HG02870 (cell line): Measurements from ENCODE around the gene IFITM2.
"Not testable (repeated sequence)": the region's sequence is repeated elsewhere in the genome, so short reads cannot be mapped to it uniquely, and the experiment has no call there.

Source experiments
- ATAC-seq: cut with Tn5 transposase; IDR thresholded peaks from one replicate; pipeline ENCODE4 v1.9.1; 2021; ENCODE audit warnings: mild to moderate bottlenecking, moderate library complexity; ENCODE audit not compliant: unreplicated experiment

Gene IFITM2

GRCh38 chr11:281486-282161, 26.0 kb upstream of the IFITM2 start:
- no peak for ATAC-seq

- ATAC-seq = no peak
Measured at GRCh38 chr11:282171-282570, 25.4 kb upstream of the IFITM2 start.

GRCh38 chr11:282630-283360, 24.8 kb upstream of the IFITM2 start:
- no peak for ATAC-seq

GRCh38 chr11:283405-284104, 24.1 kb upstream of the IFITM2 start:
- ATAC-seq = no peak

GRCh38 chr11:284105-285020, 23.3 kb upstream of the IFITM2 start:
- ATAC-seq = no peak

- ATAC-seq = no peak
Measured at GRCh38 chr11:285021-285893, 22.4 kb upstream of the IFITM2 start.

GRCh38 chr11:285894-286220, 21.8 kb upstream of the IFITM2 start:
- no peak for ATAC-seq

- ATAC-seq = not testable (repeated sequence)
Measured at GRCh38 chr11:286977-287820, 20.4 kb upstream of the IFITM2 start.

GRCh38 chr11:287821-288477, 19.7 kb upstream of the IFITM2 start:
- no peak for ATAC-seq

GRCh38 chr11:288478-289397, 18.9 kb upstream of the IFITM2 start, which contains the start of gene PGGHG:
TSS of gene PGGHG (plus strand) at chr11:289126. CDS start at chr11:289817, 691 bp downstream.
- peak; percentile 67 for ATAC-seq

GRCh38 chr11:289398-289711, 18.3 kb upstream of the IFITM2 start:
- ATAC-seq = no peak

GRCh38 chr11:289712-290620, 17.6 kb upstream of the IFITM2 start:
- no peak for ATAC-seq

- no peak for ATAC-seq
Measured at GRCh38 chr11:290621-291231, 16.9 kb upstream of the IFITM2 start.

- no peak for ATAC-seq
Measured at GRCh38 chr11:291281-292210, 16.1 kb upstream of the IFITM2 start.
